Measurements from ENCODE around the gene RAB7B.

Gene RAB7B

DNA sequence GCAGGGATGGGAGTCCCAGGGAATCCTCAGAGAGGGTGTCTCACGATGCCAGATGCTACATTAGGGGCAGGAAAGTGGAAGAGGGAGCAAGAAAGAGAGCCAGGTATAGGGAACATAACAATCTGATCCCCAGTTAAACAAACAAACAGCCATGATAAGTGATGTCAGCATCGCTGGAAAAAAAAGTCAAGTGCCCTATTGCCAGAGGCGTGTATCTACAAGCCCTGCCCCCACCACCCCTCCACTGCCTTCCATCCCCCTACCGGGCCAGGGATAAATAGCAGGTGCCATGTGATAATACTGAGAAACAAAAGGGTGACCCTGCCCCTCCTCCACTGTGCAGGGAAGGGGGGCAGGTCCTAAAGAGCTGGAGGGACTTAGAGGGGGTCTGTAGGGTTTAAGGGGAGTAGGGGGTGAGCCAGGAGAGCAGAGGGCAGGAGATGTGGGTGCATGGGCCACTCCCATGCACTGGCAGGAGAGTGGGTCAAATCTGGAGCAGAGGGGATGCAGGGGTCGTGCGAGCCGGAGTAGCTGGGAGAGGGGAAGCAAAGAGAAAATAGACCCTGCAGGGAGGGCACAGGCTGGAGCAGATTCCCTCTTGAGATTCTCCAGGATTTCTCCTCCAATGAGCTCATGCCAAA, 63.4 kb downstream of the RAB7B start:
- Histone ChIP-seq H3K27me3 (replicated peaks; ENCODE audit: insufficient read depth, low read length) (peaks cover 27% of the 10 kb centered on the region), H4K20me1 (ENCODE audit: insufficient read depth, low read length) (no peaks in the 10 kb centered on the region), H3K79me2 (ENCODE audit: low read length) (no peaks in the 10 kb centered on the region), H3K36me3 (replicated peaks; ENCODE audit: insufficient read depth, low read length) (no peaks in the 10 kb centered on the region), H3K4me2 (ENCODE audit: low read depth, low read length) (no peak overlapping the region), H2AFZ (ENCODE audit: low read length) (no peak overlapping the region), H3F3A (ENCODE audit: insufficient read depth, low read length) (no peaks in the 10 kb centered on the region), H3K9ac (ENCODE audit: low read length) (no peak overlapping the region), H3K4me3 (ENCODE audit: low read length) (no peak overlapping the region), H3K27ac (ENCODE audit: low read length) (no peak overlapping the region), H3K4me1 (ENCODE audit: low read length) (no peaks in the 10 kb centered on the region), H3K9me3 (replicated peaks; ENCODE audit: insufficient read depth, low read length) (no peaks in the 10 kb centered on the region), H3K9me2 (replicated peaks; ENCODE audit: insufficient read depth, low read length) (no peaks in the 10 kb centered on the region)
- peak; percentile 30 for DNase-seq
- TF ChIP-seq, protein P1, sequence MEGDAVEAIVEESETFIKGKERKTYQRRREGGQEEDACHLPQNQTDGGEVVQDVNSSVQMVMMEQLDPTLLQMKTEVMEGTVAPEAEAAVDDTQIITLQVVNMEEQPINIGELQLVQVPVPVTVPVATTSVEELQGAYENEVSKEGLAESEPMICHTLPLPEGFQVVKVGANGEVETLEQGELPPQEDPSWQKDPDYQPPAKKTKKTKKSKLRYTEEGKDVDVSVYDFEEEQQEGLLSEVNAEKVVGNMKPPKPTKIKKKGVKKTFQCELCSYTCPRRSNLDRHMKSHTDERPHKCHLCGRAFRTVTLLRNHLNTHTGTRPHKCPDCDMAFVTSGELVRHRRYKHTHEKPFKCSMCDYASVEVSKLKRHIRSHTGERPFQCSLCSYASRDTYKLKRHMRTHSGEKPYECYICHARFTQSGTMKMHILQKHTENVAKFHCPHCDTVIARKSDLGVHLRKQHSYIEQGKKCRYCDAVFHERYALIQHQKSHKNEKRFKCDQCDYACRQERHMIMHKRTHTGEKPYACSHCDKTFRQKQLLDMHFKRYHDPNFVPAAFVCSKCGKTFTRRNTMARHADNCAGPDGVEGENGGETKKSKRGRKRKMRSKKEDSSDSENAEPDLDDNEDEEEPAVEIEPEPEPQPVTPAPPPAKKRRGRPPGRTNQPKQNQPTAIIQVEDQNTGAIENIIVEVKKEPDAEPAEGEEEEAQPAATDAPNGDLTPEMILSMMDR (IDR thresholded peaks at IDR 0.05; ENCODE audit: low read length): peak; percentile 28
- no peak for TF ChIP-seq EZH2 (optimal IDR thresholded peaks at IDR 0.05; ENCODE audit: low read depth, low read length)
- no peak for TF ChIP-seq EZH2phosphoT487 (IDR thresholded peaks at IDR 0.05; ENCODE audit: low read length)

DNA sequence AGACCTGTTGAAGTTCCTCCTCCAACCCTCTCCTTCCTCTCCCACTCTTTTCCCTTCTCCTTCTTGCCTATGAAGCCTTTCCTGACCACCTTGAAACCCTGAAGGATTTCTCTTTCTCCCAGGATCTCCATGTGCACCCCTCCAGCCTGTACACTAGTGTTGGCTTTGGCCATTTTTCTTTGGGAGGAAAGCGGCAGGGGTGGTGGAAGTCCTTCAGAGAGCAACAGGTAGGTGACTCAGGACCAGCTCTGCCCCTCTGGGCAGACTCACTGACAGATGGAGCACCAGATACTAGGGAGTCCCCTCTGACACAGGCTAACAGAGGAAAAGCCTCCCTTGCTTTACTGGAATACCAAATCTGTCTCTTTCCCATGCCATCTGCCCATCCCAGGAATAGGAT, 64.5 kb downstream of the RAB7B start:
- Histone ChIP-seq H3K9ac (ENCODE audit: low read length) (no peak overlapping the region), H2AFZ (ENCODE audit: low read length) (no peak overlapping the region), H4K20me1 (ENCODE audit: insufficient read depth, low read length) (no peaks in the 10 kb centered on the region), H3K4me1 (ENCODE audit: low read length) (no peaks in the 10 kb centered on the region), H3K4me2 (ENCODE audit: low read depth, low read length) (no peak overlapping the region), H3K9me3 (replicated peaks; ENCODE audit: insufficient read depth, low read length) (no peaks in the 10 kb centered on the region), H3K79me2 (ENCODE audit: low read length) (no peaks in the 10 kb centered on the region), H3K9me2 (replicated peaks; ENCODE audit: insufficient read depth, low read length) (no peaks in the 10 kb centered on the region), H3F3A (ENCODE audit: insufficient read depth, low read length) (no peaks in the 10 kb centered on the region), H3K36me3 (replicated peaks; ENCODE audit: insufficient read depth, low read length) (no peaks in the 10 kb centered on the region), H3K27ac (ENCODE audit: low read length) (no peak overlapping the region), H3K4me3 (ENCODE audit: low read length) (no peak overlapping the region), H3K27me3 (replicated peaks; ENCODE audit: insufficient read depth, low read length) (peaks cover 19% of the 10 kb centered on the region)
- DNase-seq: no peak
- TF ChIP-seq EZH2 (optimal IDR thresholded peaks at IDR 0.05; ENCODE audit: low read depth, low read length) (no peak), EZH2phosphoT487 (IDR thresholded peaks at IDR 0.05; ENCODE audit: low read length) (no peak)
- TF ChIP-seq, protein P1 (IDR thresholded peaks at IDR 0.05; ENCODE audit: low read length): no peak

DNA sequence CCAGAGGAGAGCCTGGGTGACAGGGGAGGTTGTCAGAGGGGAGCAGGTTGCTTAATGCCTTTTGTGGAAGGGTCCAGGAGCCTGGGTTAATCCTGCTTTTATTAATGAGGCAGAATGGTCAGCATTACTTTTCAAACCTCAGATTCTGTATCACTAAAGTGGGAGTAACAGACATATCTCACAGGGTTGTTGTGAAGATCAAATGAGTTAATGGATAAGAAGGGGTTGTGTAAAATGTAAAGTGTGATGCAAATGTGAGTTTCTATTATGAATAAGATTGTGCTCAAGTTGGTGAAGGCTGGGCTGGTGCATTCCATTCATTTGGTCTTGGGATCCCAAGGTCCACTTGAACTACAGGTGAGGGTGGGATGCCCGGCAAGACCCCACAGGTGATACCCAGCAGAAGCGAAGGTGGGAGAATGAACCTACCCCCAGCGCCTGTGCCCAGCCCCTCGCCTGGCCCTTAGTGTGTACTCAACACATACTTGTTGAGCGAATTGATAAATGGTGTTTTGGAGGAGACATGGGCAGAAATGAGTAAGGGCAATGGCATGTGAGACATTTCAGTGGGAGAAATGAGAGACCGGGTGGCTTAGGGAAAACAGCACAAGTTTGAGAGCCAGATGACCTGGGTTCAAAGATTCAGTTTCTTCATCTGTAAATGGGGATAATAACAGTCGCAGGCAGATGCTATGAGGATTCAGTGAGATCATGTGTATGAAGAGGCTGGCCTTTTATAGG, 66.2 kb downstream of the RAB7B start:
- Histone ChIP-seq H4K20me1 (ENCODE audit: insufficient read depth, low read length) (no peaks in the 10 kb centered on the region), H3K27me3 (replicated peaks; ENCODE audit: insufficient read depth, low read length) (peaks cover 8% of the 10 kb centered on the region; the same call in 1 of the 2 replicates), H3K79me2 (ENCODE audit: low read length) (no peaks in the 10 kb centered on the region), H3F3A (ENCODE audit: insufficient read depth, low read length) (no peaks in the 10 kb centered on the region), H3K9me2 (replicated peaks; ENCODE audit: insufficient read depth, low read length) (no peaks in the 10 kb centered on the region), H3K9ac (ENCODE audit: low read length) (no peak overlapping the region), H3K4me1 (ENCODE audit: low read length) (no peaks in the 10 kb centered on the region), H3K36me3 (replicated peaks; ENCODE audit: insufficient read depth, low read length) (no peaks in the 10 kb centered on the region), H3K9me3 (replicated peaks; ENCODE audit: insufficient read depth, low read length) (no peaks in the 10 kb centered on the region), H3K27ac (ENCODE audit: low read length) (no peak overlapping the region), H3K4me2 (ENCODE audit: low read depth, low read length) (no peak overlapping the region), H2AFZ (ENCODE audit: low read length) (no peak overlapping the region), H3K4me3 (ENCODE audit: low read length) (no peak overlapping the region)
- TF ChIP-seq EZH2 (optimal IDR thresholded peaks at IDR 0.05; ENCODE audit: low read depth, low read length): no peak
- TF ChIP-seq, protein P1 (IDR thresholded peaks at IDR 0.05; ENCODE audit: low read length): no peak
- TF ChIP-seq EZH2phosphoT487 (IDR thresholded peaks at IDR 0.05; ENCODE audit: low read length): no peak
- no peak for DNase-seq

All from MM.1S (cell line).